ENCODE results near the gene PRPH. TPM values are rescaled to one million over a fixed set of nuclear protein-coding genes. Genes with fewer than 3 reads are reported as not detected.
A peak's percentile ranks its signal among the peaks of the same experiment; 100 is the strongest.

The PRPH gene
- total and polyA plus RNA-seq, 2 of the 8 experiments (the other 6 are each of a cell fraction or from before 2014, with no cell fraction given): 0.79 to 1.4 TPM

DNA sequence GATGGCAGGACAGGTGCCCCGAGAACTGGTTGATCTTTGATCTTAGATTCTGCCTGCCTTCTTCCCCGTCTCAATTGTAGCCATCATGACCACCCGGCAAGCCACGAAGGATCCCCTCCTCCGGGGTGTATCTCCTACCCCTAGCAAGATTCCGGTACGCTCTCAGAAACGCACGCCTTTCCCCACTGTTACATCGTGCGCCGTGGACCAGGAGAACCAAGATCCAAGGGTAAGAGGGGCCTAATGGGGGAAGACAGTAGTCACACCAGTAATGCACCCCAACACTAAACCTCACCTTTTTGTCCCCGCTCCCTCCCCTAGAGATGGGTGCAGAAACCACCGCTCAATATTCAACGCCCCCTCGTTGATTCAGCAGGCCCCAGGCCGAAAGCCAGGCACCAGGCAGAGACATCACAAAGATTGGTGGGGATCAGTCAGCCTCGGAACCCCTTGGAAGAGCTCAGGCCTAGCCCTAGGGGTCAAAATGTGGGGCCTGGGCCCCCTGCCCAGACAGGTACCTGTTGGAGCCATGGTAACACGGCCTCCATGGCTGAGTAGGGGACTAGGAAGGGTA lies 28.7 kb downstream of the PRPH start:
- POLR2A ChIA-PET (ENCODE audit: partially characterized antibody): interaction anchor here (0.8 to 4.6 kb wide), 11 partner anchors 10 to 349 kb away, joined by 3 to 37 read pairs (median 4); partner anchors contain the start of genes DNAJC22 and PRPH
- peak overlapping the region; percentile 48; the same call in 1 of the 2 replicates for H3K18ac ChIP-seq (ENCODE audit: extremely low read depth, low read length)

More for the DNA sequence above, 28.7 kb downstream of the PRPH start:
- TF ChIP-seq POLR2A (IDR thresholded peaks at IDR 0.05; ENCODE audit: control extremely low read depth in 1 of 2, low read depth in 2 of 2, low read length in 2 of 2) (0 out of 3 replicates have a peak, but pooled peaks of 1 of the 2 experiments have one; percentile 2), SIN3A (conservative IDR thresholded peaks at IDR 0.05 in 1 of 2, IDR thresholded peaks at IDR 0.05 in 1 of 2; ENCODE audit: low read depth in 1 of 2, low read length in 2 of 2) (0 out of 4 replicates have a peak, but pooled peaks of 1 of the 2 experiments have one; percentile 9), TAF1 (IDR thresholded peaks at IDR 0.05; ENCODE audit: low read depth, low read length) (no peak), KDM4A (IDR thresholded peaks at IDR 0.05; ENCODE audit: low read depth, low read length, severe bottlenecking) (peak; percentile 31)
- H3K4me1 ChIP-seq (replicated peaks in 1 of 4; ENCODE audit: control insufficient read depth in 3 of 4, insufficient read depth in 4 of 4, low read length in 3 of 4): peaks cover 4 to 13% (median 6%) of the 10 kb centered on the region in 4 experiments; a peak in 6 of 7 replicates
- H3K23ac ChIP-seq (ENCODE audit: insufficient read length): no peak overlapping the region
- no peak overlapping the region for H2BK15ac ChIP-seq (ENCODE audit: low read length)
- H2AFZ ChIP-seq (ENCODE audit: low read length): peak overlapping the region; percentile 95
- H3K4ac ChIP-seq (replicated peaks; ENCODE audit: insufficient read length, low read depth, low read length): no peak overlapping the region
- H2BK120ac ChIP-seq (replicated peaks; ENCODE audit: low read depth, low read length): no peak overlapping the region
- peak overlapping the region; percentile 66 for H3K27ac ChIP-seq (ENCODE audit: low read depth, low read length)
- peak overlapping the region; percentile 98 to 100 for H3K4me2 ChIP-seq (ENCODE audit: insufficient read depth in 1 of 2, low read depth in 2 of 2, low read length in 2 of 2)
- H4K20me1 ChIP-seq (replicated peaks in 1 of 2; ENCODE audit: control insufficient read depth in 1 of 2, insufficient read depth in 2 of 2, low read length in 2 of 2): no peaks in the 10 kb centered on the region
- DNase-seq (ENCODE audit: low read depth in 1 of 2, low spot score in 2 of 2): no peak
- peak overlapping the region; percentile 89 for H3K56ac ChIP-seq (replicated peaks; ENCODE audit: insufficient read length, low read depth, low read length)
- H3K27me3 ChIP-seq (replicated peaks in 1 of 4; ENCODE audit: control insufficient read depth in 3 of 4, extremely low read depth in 1 of 4, insufficient read depth in 3 of 4, low read length in 3 of 4): no peaks in the 10 kb centered on the region
- H4K5ac ChIP-seq (ENCODE audit: insufficient read length, low read depth, low read length): peak overlapping the region; percentile 72
- H3K36me3 ChIP-seq (ENCODE audit: control insufficient read depth in 2 of 4, insufficient read depth in 4 of 4, low read length in 3 of 4): peaks cover 0 to 21% (median 10%) of the 10 kb centered on the region in 4 experiments; a peak in 6 of 8 replicates
- peak overlapping the region; percentile 18; the same call in 1 of the 2 replicates for H2BK5ac ChIP-seq (ENCODE audit: low read depth, low read length)
- H3K23me2 ChIP-seq (ENCODE audit: low read depth, low read length): peaks cover 7% of the 10 kb centered on the region; the same call in 1 of the 2 replicates
- 19% methylated on average over 19 of the region's 19 CpGs; no CpG with 5 or more reads in 1 of the 2 experiments for WGBS, 2 experiments (ENCODE audit: extremely low coverage in 1 of 2, insufficient coverage in 1 of 2, insufficient read length in 1 of 2, insufficient replicate concordance in 2 of 2, low coverage in 1 of 2, low lambda C conversion rate in 2 of 2, missing lambda C conversion rate in 1 of 2)
- no peaks in the 10 kb centered on the region; the same call in 1 of the 2 replicates for H3K79me1 ChIP-seq (ENCODE audit: low read depth, low read length)
- CTCF ChIA-PET (ENCODE audit: partially characterized antibody): interaction anchor here (1.1 to 9.2 kb wide), 13 partner anchors 9 to 260 kb away, joined by 3 to 76 read pairs (median 5); partner anchors contain the start of genes C1QL4, DNAJC22 and PRPH
- no peak overlapping the region for H2AK5ac ChIP-seq (ENCODE audit: low read depth, low read length)
- no peak overlapping the region for H4K91ac ChIP-seq (replicated peaks; ENCODE audit: insufficient read length, low read length)
- peak overlapping the region; percentile 87 to 96 (median 90) for H3K4me3 ChIP-seq (ENCODE audit: extremely low read depth in 1 of 4, insufficient read depth in 2 of 4, low read depth in 3 of 4, low read length in 4 of 4)
- H2BK20ac ChIP-seq (ENCODE audit: low read length): no peak overlapping the region
- no peak for FAIRE-seq
- H3K9me3 ChIP-seq (ENCODE audit: insufficient read depth in 2 of 2, low read depth in 1 of 2, low read length in 1 of 2): no peaks in the 10 kb centered on the region
- H3K14ac ChIP-seq (ENCODE audit: insufficient read length): no peak overlapping the region
- peak overlapping the region; percentile 76 to 94 (median 82) for H3K9ac ChIP-seq (replicated peaks in 1 of 4; ENCODE audit: extremely low read depth in 1 of 4, low read depth in 3 of 4, low read length in 3 of 4)
- H2BK12ac ChIP-seq (ENCODE audit: low read depth, low read length): no peak overlapping the region
- H4K8ac ChIP-seq (ENCODE audit: extremely low read depth, insufficient read depth, low read length): no peak overlapping the region; the same call in 1 of the 2 replicates
- peaks cover 0 to 6% of the 10 kb centered on the region in 2 experiments; a peak in 1 of 4 replicates for H3K79me2 ChIP-seq (ENCODE audit: control insufficient read depth in 1 of 2, insufficient read depth in 2 of 2, low read length in 2 of 2)

Data from H1 (cell line).